ENCODE measurements around the gene AFAP1L2.

Gene AFAP1L2

DNA sequence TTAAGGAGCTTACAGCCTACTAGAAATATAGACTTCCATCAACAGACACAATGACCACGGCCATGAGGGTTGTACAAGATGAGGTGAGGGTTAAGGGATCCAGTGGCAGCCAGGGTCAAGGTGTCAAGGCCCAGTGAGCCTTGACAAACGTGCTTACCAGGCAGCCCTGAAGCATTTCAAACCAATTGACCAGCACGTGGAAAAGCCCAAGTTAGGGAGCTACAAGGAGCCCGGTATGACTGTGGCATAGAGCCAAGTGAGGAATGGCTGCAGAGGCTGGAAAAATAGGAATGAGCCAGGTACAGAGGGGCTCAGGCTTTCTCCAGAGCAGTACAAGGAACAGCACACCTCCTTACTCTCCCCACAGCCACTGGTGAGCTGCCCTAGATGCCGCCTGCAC is 12.7 kb downstream of the AFAP1L2 start:
- DNase-seq (ENCODE audit: low read depth in 1 of 2, low spot score in 1 of 2) = no peak

DNA sequence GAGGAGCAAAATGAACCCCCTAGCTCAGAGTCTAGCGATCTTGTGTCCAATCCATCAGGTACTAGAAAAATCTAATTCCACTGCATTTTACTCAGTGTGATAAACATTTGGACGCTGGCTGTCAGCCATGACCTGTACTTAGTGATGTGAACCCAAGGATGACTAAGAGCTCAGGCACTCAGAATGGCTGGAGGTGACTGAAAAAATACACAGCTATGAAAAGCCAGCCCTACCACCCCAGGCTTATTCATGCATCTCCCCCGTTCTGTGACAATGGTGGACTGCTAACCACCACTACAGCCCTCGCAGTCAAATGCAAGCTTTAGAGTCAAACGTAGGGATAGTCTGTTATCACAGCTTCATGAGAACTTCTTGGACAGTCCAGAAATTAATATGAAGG is 14.9 kb downstream of the AFAP1L2 start:
- no peak for DNase-seq (ENCODE audit: low read depth in 1 of 2, low spot score in 1 of 2)

DNA sequence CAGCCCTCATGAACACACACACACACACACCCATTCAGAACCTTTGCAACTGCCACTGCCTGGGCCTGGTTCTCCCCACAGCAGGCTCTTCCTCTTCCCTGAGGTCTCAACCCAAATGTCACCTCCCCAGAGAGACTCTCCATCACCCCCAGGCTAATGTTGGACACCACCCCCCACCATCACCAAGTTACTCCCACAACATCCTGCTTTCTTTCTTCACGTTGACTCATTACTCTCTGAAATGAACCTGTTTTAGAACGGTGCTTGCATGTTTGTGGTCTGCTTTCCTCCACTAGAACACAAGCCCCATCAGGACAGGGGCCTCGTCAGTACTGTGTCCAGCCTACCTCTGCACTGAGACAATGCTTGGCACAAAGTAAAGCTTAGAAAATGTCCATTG is 16.0 kb downstream of the AFAP1L2 start:
- DNase-seq (ENCODE audit: low read depth in 1 of 2, low spot score in 1 of 2) = no peak

DNA sequence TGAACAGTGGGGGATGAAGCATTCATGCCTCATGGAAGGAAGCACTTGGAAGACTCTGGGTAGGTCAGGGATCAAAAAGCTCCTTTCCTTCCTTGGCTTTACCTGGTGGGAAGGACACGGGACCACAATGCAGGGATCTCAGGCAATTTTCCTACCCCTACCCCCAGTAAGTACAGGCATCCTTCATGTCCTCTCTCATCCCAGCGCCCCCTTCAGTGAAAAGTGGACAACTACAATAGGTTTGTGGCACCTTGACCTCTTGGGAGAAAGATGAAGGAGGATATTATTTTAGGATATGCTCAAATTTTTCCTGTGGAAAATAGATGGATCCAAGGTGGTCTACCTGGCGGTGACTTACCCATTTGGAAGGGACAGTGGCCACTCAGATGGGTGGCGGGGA is 16.5 kb downstream of the AFAP1L2 start:
- no peak for DNase-seq (ENCODE audit: low read depth in 1 of 2, low spot score in 1 of 2)

DNA sequence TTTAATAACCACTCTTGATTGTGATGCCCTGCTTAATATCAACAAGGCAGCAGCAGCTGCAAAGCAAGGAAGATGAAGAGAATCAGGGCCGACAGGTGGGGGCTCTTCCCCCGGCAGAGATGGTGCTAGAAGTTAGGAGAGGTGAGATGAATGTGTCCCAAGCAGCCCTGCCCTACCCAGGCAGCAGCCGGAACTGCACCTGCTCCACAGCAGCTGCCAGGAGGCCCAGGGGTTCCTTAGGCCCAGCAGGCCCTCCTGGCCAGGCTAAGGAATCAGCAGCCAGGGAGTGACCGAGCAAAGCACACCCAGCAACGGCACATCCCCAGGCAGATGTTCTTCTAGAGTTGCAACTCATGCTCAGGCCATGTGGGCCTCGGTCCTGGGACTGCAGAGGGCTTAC is 17.9 kb downstream of the AFAP1L2 start:
- no peak for DNase-seq (ENCODE audit: low read depth in 1 of 2, low spot score in 1 of 2)

DNA sequence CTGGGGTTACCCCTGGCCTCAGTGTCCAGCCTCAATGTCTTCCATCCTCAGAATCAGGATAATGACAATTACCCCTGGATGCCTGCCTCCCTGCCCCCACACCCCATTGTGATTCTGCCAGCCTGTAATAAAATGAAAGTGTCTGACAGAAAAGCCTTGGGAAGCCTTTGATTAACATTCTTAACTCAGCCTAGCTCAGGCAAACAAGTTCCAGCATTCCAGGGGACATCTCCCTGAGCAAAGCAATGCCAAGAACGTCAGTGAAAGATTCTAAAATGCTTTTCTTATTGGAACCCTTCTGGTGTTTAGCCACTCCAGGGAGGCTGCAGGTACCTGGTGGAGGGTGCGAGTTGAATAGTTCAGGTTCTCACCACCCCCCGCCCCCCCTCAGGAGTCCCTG is 18.7 kb downstream of the AFAP1L2 start:
- DNase-seq (ENCODE audit: low read depth in 1 of 2, low spot score in 1 of 2) = no peak

DNA sequence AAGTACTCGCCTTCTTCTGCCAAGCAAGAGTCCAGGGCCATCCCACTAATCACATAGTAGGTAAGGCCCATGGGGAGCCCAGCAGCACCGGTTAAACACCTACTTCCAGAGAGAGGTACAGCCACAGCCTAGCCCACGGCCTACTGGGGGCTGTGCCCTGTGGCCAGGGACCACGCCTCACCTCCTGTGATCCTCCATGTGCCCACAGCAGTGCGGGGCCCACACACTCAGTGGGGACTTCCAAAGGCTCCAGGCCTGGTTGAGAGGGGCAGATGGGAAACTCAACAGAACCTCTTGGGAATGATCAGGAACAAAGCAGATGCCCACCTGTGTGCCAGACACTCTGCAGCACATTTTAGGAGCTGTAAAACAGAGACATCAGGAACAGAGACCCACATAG is 19.7 kb downstream of the AFAP1L2 start:
- no peak for DNase-seq (ENCODE audit: low read depth in 1 of 2, low spot score in 1 of 2)

DNA sequence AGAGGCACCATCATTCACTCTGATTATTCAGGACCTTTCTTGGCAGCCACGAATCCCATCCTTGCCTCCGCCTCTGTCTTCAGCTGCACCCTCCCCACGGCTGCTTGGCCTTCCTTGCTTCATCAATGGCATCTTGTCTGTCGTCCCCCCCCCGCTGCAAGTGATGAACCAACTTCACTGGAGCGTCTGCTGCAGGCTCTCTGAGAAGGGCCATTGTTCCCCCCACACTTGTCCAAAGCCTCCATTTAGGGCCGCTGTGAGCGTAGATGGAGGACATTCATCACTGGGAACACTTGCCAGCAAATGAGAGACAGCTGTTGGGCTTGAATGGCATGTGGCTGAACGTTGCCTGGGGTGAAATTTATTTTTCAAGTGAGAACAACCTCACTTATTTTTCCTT is 20.1 kb downstream of the AFAP1L2 start:
- no peak for DNase-seq (ENCODE audit: low read depth in 1 of 2, low spot score in 1 of 2)

DNA sequence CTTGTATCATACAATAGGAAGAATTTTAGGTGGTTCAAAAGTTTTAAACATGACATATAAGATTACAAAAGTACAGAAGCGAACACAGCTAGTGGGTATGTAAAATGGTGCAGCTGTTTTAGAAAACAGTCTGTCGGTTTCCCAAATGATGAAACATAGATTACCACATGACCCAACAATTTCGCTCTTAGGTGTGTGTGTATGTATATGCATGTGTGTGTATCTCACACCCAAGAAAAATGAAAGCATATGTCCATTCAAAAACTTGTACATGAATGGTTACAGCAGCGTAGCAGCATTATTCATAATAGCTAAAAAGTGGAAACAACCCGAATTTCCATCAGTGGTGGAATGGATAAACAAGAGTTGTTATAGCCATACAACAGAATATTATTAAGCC is 23.5 kb downstream of the AFAP1L2 start:
- no peak for DNase-seq (ENCODE audit: low read depth in 1 of 2, low spot score in 1 of 2)

DNA sequence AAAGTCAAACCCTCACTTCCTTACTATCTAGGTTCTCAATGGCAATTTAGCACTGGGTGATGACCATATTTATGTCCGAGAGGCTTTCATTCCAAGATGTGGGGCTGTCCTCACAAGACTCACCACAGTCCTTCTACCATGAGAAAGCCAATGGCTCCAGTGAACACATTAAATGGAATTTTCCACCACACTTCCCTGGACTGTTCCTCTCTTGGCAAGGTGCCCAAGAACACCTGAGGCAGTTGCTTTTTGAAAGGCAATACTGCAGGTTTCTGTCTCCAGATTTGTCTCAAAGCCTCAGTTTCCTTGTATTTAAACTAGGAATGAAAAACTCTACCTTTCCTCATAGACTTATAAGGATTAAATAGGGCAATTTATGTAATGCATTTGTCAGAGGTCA is 24.2 kb downstream of the AFAP1L2 start:
- DNase-seq (ENCODE audit: low read depth in 1 of 2, low spot score in 1 of 2) = no peak

DNA sequence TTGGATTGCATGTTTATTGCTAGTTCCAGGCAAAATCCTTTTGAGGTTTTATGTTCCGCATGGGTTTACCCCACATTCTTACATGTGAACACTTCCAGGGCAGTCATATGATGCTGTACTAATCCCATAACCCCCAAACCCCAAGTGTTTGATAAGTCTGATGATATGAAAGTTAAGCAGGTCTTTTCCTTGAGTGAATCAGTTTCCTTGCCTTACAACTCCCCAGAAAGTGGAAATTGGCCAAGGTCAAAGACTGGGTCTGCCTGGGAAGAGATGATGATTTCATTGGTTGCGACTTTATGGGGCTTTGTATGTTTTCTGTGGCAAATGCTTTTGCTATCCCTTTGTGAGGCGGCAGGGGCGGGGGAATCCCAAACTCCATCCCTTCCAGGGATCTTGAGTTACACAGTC is 24.7 kb downstream of the AFAP1L2 start:
- DNase-seq (ENCODE audit: low read depth in 1 of 2, low spot score in 1 of 2) = no peak

DNA sequence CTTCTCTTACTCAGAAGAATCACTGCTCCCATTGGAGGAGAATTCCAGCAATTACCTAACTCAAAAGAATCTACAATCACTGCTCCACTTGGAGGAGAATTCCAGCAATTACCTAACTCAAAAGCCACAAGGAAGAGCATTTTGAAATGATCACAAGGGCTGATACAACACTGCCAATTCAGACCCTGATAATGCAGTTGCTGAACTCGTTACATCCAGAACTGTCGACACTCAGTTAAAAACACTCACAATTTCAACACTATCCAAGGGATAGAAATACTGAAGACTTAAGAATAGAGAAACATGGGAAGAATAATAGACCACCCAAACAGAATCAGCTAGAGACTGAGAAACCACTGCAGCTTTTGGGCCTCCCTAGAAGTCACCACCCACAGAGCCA is 27.8 kb downstream of the AFAP1L2 start:
- DNase-seq (ENCODE audit: low read depth in 1 of 2, low spot score in 1 of 2) = no peak

DNA sequence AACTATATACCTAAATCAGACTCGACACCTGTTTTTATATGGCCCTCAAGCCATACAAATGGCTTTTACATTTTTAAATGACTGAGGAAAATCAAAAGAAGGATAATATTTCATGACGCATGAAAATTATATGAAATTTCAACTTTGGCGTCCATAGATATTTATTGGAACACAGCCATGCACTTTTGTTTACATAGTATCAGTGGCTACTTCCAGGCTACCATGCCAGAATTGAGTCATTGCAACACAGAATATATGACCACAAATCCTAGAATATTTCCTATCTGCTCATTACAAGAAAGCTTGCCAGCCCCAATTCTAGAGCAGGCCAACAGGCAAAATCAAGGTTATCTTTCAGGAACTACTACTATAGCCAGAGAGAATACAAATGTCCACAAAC is 29.3 kb downstream of the AFAP1L2 start:
- DNase-seq (ENCODE audit: low read depth in 1 of 2, low spot score in 1 of 2) = no peak

DNA sequence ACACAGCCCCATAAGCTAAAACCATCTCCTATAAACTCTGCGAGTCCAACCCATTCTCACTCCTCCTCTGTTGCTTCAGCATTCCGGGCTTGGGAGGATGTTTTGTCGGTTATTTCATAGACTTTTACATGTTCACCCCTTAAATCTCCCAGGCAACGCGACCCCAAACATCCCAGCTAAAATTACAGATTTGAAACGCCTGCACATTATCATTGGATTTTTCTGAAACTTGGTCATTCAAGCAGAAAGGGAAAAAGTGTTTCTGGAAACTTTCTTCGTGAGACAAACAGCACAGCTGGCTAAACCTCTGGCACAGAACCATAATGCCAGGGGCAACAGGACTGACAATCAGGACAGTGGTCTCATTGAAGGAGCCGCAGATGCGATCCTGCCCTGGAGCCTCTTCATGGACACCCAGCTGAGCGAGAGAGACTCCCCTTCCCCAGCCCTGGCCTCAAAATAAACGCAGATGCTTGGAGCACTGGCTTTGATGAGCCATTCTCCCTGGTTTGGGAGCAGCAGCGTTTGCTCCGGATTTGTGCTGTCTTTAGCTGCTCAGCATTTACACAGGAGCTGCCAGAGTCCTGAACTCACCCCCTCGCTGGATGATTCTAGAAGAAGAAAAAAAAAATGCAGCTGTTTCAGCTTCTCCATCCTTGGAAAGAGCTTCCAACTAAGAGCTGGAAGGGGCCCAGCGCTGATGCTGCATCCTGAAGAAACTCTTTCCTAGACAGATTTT is 30.1 kb downstream of the AFAP1L2 start:
- no peak for DNase-seq (ENCODE audit: low read depth in 1 of 2, low spot score in 1 of 2)

DNA sequence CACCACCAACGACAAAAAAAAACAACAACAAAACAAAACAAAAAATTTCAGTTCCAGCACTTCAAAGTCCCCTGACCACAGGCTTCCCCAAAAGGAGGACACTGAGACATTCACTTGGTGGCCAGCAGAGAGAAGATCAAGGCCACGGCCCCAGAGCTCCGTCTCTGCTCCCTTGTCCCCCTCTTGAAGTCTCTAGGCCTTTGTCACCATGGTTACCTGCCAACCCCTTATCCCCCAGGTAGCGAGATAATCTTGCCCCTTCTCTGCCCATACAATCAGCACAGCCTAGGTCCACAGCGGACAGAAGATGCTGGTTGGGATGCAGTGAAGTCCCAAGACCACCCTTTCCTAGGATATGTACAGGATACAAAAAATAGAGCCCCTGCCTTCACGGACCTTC is 30.7 kb downstream of the AFAP1L2 start:
- DNase-seq (ENCODE audit: low read depth in 1 of 2, low spot score in 1 of 2) = no peak

DNA sequence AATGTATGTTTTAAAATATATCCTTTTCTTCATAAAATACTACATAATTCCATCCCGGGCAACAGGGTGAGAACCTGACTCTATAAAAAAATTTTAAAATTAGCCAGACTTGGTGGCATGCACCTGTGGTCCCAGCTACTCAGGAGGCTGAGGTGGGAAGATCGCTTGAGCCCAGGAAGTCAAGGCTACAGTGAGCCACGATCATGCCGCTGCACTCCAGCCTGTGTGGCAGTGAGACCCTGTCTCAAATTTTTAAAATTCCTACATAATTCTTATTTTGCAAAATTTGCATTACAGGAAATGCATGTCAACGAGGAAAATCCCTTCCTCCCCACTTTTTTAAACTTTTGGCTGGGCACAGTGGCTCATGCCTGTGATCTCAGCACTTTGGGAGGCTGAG is 31.3 kb downstream of the AFAP1L2 start:
- no peak for DNase-seq (ENCODE audit: low read depth in 1 of 2, low spot score in 1 of 2)

DNA sequence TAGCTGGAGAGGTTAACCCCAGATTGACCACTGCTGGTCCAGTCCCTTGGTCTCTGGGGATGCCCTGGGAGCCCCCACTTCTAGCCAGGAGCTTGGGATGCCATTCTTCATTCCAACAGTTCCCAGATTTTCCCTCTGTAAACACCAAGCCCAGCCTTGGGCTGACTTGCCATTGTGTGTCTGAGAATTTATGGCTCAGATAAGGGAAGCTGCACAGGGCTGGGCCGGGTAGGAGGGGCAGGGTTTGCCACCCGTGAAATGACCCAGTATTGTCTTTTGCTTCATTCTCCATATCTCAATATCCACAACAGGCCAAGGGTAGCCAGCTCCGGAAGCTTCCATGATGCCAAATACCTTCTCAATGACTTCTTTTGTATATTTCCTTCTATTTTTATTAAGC is 32.1 kb downstream of the AFAP1L2 start:
- no peak for DNase-seq (ENCODE audit: low read depth in 1 of 2, low spot score in 1 of 2)

DNA sequence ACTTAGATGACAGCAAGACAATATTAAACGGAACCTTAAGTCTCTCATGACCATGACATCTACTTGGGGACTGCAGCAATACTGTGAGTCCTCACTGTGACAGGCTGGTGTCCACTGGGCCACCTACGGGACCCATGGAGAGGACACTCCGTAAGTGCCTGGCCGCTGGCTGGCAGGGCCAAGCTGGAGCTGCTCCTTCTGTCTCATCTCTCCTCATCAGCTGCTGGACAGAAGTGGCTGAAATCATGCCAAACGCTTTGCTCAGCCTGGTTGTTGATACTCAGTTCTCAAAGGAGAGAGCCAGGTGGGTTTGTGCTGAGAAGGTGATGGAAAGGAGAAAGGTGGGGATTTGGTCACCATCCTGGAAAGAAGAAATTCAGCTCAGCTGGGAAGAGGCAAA is 33.3 kb downstream of the AFAP1L2 start:
- DNase-seq (ENCODE audit: low read depth in 1 of 2, low spot score in 1 of 2) = no peak

DNA sequence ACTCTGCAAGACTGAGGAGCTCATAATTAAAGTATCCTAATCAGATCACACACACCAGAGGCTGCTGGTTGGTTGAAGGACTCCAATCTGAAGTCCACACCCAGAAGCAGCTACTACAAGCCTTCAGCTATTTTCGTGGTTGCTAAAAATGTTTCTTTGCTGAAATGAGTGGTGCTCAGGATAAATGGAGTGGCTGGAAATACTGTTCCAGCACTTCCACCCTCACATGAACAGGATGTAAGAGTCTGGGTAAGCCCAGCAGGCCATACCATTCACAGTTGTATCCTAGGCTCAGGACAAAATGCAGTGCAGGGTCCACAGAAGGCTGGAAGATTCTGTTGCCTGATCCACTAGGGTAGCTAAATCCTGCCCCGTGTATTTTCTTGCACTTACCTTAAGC is 34.1 kb downstream of the AFAP1L2 start:
- DNase-seq (ENCODE audit: low read depth in 1 of 2, low spot score in 1 of 2) = no peak

DNA sequence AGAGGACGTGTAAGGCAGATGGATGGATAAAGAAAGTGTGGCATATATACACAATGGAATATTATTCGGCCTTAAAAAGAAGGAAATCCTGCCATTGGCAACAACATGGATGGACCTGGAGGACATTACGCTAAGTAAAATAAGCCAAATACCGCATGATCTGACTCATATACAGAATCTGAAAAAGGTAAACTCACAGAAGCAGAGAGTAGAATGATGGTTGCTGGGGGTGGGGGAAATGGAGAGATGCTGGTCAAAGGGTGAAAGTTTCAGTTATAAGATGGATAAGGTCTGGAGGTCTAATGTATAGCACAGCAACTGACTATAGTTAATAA is 36.3 kb downstream of the AFAP1L2 start:
- no peak for DNase-seq (ENCODE audit: low read depth in 1 of 2, low spot score in 1 of 2)

DNA sequence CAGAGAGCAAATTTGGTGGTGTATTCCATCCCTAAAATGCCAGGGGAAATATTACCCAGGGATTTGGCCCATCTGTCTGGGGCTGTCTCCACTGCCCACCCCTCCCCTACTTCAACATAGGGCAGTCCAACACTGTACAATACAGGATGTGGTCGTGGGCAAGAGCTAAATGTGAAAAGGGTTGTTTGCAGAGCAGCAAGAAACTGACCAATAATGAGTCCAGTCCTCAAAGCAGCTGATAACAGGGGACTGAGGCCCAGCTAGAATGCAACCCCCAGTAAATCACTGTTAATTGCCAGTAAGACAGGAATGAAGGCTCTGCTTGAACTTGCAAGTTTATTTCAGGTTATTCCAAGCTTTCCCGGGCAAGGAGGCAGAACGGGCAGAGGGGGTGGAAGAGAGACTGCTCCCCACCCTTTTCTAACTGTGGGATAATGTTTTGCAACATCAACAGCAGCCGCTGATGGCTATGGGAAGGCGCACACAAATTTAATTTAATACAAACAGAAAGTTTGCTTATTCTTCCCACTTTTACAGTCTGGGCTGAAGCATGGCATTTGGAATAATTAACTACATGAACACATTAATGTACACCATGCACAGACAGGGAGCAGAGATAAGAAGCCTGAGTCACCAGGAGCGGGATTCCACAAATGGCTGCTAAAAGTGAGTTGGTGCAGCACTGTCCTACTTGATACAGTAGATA is 36.8 kb downstream of the AFAP1L2 start:
- DNase-seq (ENCODE audit: low read depth in 1 of 2, low spot score in 1 of 2) = no peak

DNA sequence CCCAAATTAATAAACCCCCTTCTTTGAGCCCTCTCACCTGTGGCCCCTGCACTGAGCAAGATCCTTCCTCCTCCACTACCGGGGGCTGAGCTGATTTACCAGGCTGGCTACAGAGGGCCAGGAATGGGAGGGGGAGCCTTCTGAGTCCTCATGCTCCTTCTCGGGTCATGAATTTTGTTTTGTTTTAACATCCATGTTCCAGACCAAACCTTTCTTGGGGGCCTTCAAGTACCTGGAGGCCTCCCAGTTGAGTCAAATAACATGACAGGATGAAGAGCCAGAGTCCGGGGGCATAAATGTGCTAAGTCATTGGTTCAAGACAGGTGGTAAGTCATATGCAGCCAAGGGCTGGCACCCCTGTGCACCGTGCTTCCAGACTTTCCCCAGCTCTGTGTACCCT is 39.6 kb downstream of the AFAP1L2 start:
- DNase-seq (ENCODE audit: low read depth in 1 of 2, low spot score in 1 of 2) = no peak

DNA sequence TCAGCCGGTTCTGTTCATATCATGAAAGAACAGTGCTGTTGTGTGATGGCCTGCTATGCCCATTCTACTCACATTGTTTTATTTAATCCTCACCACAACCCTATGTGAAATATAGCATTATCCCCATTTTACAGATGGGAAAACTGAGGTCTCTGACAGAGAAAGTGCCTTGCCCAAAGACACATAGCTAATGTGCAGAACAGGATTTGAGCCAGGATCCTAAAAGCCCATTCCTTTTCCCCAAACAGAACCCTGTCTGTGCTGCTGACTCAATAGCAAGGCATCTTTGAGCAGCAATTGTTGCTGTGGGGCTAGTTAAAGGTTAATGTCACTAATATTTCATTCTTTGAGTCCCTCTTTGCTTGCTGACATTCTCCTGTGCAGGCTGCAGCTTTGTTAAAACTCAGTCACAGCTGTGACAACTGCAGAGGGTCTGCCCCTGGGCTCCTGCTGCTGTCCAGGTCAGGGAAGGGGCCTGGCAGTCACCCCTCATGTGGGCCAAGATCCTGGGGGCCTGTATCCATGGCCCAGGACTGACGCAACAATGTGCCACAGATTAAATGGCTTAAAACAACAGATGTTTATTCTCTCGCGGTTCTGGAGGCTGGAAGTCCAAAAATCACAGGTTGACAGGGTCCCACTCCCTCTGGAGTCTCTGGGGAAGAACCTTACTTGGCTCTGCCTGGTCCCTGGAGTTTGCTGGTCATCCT is 40.4 kb downstream of the AFAP1L2 start:
- DNase-seq (ENCODE audit: low read depth in 1 of 2, low spot score in 1 of 2) = no peak

All from activated T-helper 1 cell treated with anti-CD3 and anti-CD28 coated beads, Interleukin-2, amount 50 U/mL, for 16 hours (primary cell).